Panc1 (cell line): Measurements from ENCODE around the gene BMAL1.

ENCODE experiments used
- POLR2AphosphoS5 ChIP-seq: IDR thresholded peaks from 2 replicates; pipeline ENCODE4 v1.6.1; 2012; ENCODE audit warnings: mild to moderate bottlenecking, low read depth, low read length, moderate library complexity
- TF ChIP-seq, protein P1 (sequence below): fragments of 450-650 bp; IDR thresholded peaks from 2 replicates; pipeline ENCODE4 v1.5.1; 2017; ENCODE audit warnings: mild to moderate bottlenecking
- TF ChIP-seq, protein P2 (sequence below), 2 experiments: IDR thresholded peaks; 2 replicates each; pipeline ENCODE4 v1.6.1; 2011 to 2012; ENCODE audit warnings: low read depth in 2 of 2, control low read depth in 1 of 2, low read length in 1 of 2, mild to moderate bottlenecking in 1 of 2, moderate library complexity in 1 of 2; ENCODE audit not compliant: insufficient read depth in 1 of 2

DNA sequence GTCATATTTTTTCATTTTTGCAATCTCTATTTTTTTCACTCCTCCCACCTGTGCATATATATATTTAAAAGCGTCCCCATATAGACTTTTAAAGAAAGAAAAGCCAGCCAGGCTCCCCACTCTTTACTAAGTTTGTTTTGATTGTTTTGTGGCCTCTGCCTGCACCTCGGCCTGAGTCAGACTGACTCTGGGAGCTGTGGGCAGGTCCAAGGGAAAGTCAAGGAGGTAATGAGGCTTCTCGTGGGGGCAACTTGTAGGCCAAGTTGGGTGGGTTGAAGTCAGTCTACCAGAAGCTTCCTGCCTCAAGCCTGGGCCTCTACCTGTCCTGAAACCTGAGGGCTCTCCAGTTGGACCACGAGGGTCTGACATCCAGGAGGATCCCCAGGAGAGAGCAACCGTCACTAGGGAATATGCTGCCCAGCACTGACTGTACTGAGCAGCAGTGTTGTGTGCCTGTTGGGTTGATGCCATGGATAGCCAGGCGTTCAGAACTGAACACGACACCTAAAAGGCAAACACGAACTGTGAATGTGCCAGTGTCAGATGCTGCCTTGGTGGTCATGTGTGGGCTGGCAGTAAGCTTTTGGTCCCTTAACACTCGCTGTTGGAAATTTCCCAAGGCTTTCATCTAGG is 58.8 kb downstream of the BMAL1 start:
- TF ChIP-seq, protein P1, sequence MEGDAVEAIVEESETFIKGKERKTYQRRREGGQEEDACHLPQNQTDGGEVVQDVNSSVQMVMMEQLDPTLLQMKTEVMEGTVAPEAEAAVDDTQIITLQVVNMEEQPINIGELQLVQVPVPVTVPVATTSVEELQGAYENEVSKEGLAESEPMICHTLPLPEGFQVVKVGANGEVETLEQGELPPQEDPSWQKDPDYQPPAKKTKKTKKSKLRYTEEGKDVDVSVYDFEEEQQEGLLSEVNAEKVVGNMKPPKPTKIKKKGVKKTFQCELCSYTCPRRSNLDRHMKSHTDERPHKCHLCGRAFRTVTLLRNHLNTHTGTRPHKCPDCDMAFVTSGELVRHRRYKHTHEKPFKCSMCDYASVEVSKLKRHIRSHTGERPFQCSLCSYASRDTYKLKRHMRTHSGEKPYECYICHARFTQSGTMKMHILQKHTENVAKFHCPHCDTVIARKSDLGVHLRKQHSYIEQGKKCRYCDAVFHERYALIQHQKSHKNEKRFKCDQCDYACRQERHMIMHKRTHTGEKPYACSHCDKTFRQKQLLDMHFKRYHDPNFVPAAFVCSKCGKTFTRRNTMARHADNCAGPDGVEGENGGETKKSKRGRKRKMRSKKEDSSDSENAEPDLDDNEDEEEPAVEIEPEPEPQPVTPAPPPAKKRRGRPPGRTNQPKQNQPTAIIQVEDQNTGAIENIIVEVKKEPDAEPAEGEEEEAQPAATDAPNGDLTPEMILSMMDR = no peak
- TF ChIP-seq POLR2AphosphoS5 = no peak
- TF ChIP-seq, protein P2, sequence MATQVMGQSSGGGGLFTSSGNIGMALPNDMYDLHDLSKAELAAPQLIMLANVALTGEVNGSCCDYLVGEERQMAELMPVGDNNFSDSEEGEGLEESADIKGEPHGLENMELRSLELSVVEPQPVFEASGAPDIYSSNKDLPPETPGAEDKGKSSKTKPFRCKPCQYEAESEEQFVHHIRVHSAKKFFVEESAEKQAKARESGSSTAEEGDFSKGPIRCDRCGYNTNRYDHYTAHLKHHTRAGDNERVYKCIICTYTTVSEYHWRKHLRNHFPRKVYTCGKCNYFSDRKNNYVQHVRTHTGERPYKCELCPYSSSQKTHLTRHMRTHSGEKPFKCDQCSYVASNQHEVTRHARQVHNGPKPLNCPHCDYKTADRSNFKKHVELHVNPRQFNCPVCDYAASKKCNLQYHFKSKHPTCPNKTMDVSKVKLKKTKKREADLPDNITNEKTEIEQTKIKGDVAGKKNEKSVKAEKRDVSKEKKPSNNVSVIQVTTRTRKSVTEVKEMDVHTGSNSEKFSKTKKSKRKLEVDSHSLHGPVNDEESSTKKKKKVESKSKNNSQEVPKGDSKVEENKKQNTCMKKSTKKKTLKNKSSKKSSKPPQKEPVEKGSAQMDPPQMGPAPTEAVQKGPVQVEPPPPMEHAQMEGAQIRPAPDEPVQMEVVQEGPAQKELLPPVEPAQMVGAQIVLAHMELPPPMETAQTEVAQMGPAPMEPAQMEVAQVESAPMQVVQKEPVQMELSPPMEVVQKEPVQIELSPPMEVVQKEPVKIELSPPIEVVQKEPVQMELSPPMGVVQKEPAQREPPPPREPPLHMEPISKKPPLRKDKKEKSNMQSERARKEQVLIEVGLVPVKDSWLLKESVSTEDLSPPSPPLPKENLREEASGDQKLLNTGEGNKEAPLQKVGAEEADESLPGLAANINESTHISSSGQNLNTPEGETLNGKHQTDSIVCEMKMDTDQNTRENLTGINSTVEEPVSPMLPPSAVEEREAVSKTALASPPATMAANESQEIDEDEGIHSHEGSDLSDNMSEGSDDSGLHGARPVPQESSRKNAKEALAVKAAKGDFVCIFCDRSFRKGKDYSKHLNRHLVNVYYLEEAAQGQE (IDR thresholded peaks at IDR 0.05; ENCODE audit: insufficient read depth in 1 of 2, low read depth in 2 of 2, low read length in 1 of 2) = no peak
